ENCODE measurements around the gene XYLT1. TPM values are rescaled to one million over a fixed set of nuclear protein-coding genes. Genes with fewer than 3 reads are reported as not detected.

Gene XYLT1
- total and polyA plus RNA-seq, 2 of the 8 experiments (the other 6 are each of a cell fraction or from before 2014, with no cell fraction given), result 6.6 to 25.4 TPM

GRCh38 chr16:17184026-17184425 lies 286.7 kb downstream of the XYLT1 start:
- no peak overlapping the region for H3K27ac ChIP-seq (ENCODE audit: low read depth, low read length)
- H3K14ac ChIP-seq (ENCODE audit: insufficient read length), result no peak overlapping the region
- no peak overlapping the region for H4K5ac ChIP-seq (ENCODE audit: insufficient read length, low read depth, low read length)
- H3K4me3 ChIP-seq (ENCODE audit: extremely low read depth in 1 of 4, insufficient read depth in 2 of 4, low read depth in 3 of 4, low read length in 4 of 4), result no peak overlapping the region
- H3K79me2 ChIP-seq (ENCODE audit: control insufficient read depth in 1 of 2, insufficient read depth in 2 of 2, low read length in 2 of 2), result no peaks in the 10 kb centered on the region
- no peaks in the 10 kb centered on the region for H4K20me1 ChIP-seq (replicated peaks in 1 of 2; ENCODE audit: control insufficient read depth in 1 of 2, insufficient read depth in 2 of 2, low read length in 2 of 2)
- no peak for FAIRE-seq
- no peak overlapping the region for H3K23ac ChIP-seq (ENCODE audit: insufficient read length)
- no peaks in the 10 kb centered on the region for H3K27me3 ChIP-seq (replicated peaks in 1 of 4; ENCODE audit: control insufficient read depth in 3 of 4, extremely low read depth in 1 of 4, insufficient read depth in 3 of 4, low read length in 3 of 4)
- H2BK5ac ChIP-seq (ENCODE audit: low read depth, low read length), result no peak overlapping the region
- H3K56ac ChIP-seq (replicated peaks; ENCODE audit: insufficient read length, low read depth, low read length), result no peak overlapping the region
- H4K91ac ChIP-seq (replicated peaks; ENCODE audit: insufficient read length, low read length), result no peak overlapping the region
- TF ChIP-seq TAF1 (IDR thresholded peaks at IDR 0.05; ENCODE audit: low read depth, low read length) (no peak), EGR1 (IDR thresholded peaks at IDR 0.05; ENCODE audit: borderline replicate concordance, low read depth, low read length) (no peak), MAX (IDR thresholded peaks at IDR 0.05) (no peak)
- no peak overlapping the region for H3K4ac ChIP-seq (replicated peaks; ENCODE audit: insufficient read length, low read depth, low read length)
- no peak overlapping the region for H2BK20ac ChIP-seq (ENCODE audit: low read length)
- 90% methylated on average over 7 of the region's 7 CpGs; no CpG with 5 or more reads in 1 of the 2 experiments for whole genome bisulfite sequencing, 2 experiments (ENCODE audit: extremely low coverage in 1 of 2, insufficient coverage in 1 of 2, insufficient read length in 1 of 2, insufficient replicate concordance in 2 of 2, low coverage in 1 of 2, low lambda C conversion rate in 2 of 2, missing lambda C conversion rate in 1 of 2)
- H3K23me2 ChIP-seq (ENCODE audit: low read depth, low read length), result no peaks in the 10 kb centered on the region
- no peak overlapping the region for H2AK5ac ChIP-seq (ENCODE audit: low read depth, low read length)
- ChIA-PET POLR2A (ENCODE audit: partially characterized antibody) (no interaction called here), CTCF (ENCODE audit: partially characterized antibody) (interaction anchor here (0.6 to 1.7 kb wide), 2 partner anchors 10 to 1122 kb away, joined by 3 to 6 read pairs; no protein-coding TSS in a partner anchor)
- no peaks in the 10 kb centered on the region for H3K9me3 ChIP-seq (ENCODE audit: insufficient read depth in 2 of 2, low read depth in 1 of 2, low read length in 1 of 2)
- H2BK120ac ChIP-seq (replicated peaks; ENCODE audit: low read depth, low read length), result no peak overlapping the region
- H2AFZ ChIP-seq (ENCODE audit: low read length), result no peak overlapping the region
- no peak overlapping the region for H3K9ac ChIP-seq (replicated peaks in 1 of 4; ENCODE audit: extremely low read depth in 1 of 4, low read depth in 3 of 4, low read length in 3 of 4)
- H2BK12ac ChIP-seq (ENCODE audit: low read depth, low read length), result no peak overlapping the region
- no peak overlapping the region for H2BK15ac ChIP-seq (ENCODE audit: low read length)
- H3K36me3 ChIP-seq (ENCODE audit: control insufficient read depth in 2 of 4, insufficient read depth in 4 of 4, low read length in 3 of 4), result no peaks in the 10 kb centered on the region
- no peak overlapping the region for H4K8ac ChIP-seq (ENCODE audit: extremely low read depth, insufficient read depth, low read length)
- DNase-seq (ENCODE audit: low read depth in 1 of 2, low spot score in 2 of 2), result no peak
- no peak overlapping the region for H3K18ac ChIP-seq (ENCODE audit: extremely low read depth, low read length)
- H3K4me2 ChIP-seq (ENCODE audit: insufficient read depth in 1 of 2, low read depth in 2 of 2, low read length in 2 of 2), result no peak overlapping the region
- H3K79me1 ChIP-seq (ENCODE audit: low read depth, low read length), result no peaks in the 10 kb centered on the region
- H3K4me1 ChIP-seq (replicated peaks in 1 of 4; ENCODE audit: control insufficient read depth in 3 of 4, insufficient read depth in 4 of 4, low read length in 3 of 4), result no peaks in the 10 kb centered on the region

Data from H1 (cell line).